Measurements from ENCODE around the gene LNX1. TPM values are rescaled to one million over a fixed set of nuclear protein-coding genes. Genes with fewer than 3 reads are reported as not detected.

Gene LNX1
- total RNA-seq (2021): 1.7 and 2.1 TPM in 2 replicates
- long read RNA-seq, transcript LNX1-201 (11 exons, 2,953 nt): major isoform, 8 of 20 reads
- long read RNA-seq, partial matches to known transcripts: 9 of 20 reads
- long read RNA-seq, other reads (novel, unspliced or antisense): 3 of 20 reads

- Histone ChIP-seq H2BK5ac (ENCODE audit: insufficient read length, low read length) (no peak within 1 kb of the TSS), H2BK12ac (ENCODE audit: insufficient read length, low read depth, low read length) (no peak within 1 kb of the TSS), H3T11ph (ENCODE audit: low read length) (no peak within 1 kb of the TSS), H3K27ac (ENCODE audit: insufficient read length, low read depth, low read length) (peak within 1 kb of the TSS; percentile 73), H4K91ac (ENCODE audit: insufficient read length, low read depth, low read length) (no peak within 1 kb of the TSS), H3K9me3 (ENCODE audit: control insufficient read depth, low read depth, low read length) (no peaks in the 10 kb centered on the region), H3K23ac (ENCODE audit: insufficient read length, low read depth, low read length) (no peak within 1 kb of the TSS), H4K5ac (ENCODE audit: insufficient read length, low read depth, low read length) (no peak within 1 kb of the TSS), H3K79me2 (ENCODE audit: insufficient read depth, low read length) (no peaks in the 10 kb centered on the region), H2BK15ac (ENCODE audit: low read depth, low read length) (no peak within 1 kb of the TSS), H2AK5ac (ENCODE audit: insufficient read length, low read length) (no peak within 1 kb of the TSS), H3K4me2 (ENCODE audit: insufficient read depth, insufficient read length, low read length) (peak within 1 kb of the TSS; percentile 75), H3K4me1 (ENCODE audit: insufficient read depth, low read length) (peaks cover 5% of the 10 kb centered on the region; the same call in 1 of the 2 replicates), H3K18ac (ENCODE audit: insufficient read length, low read depth, low read length) (peak within 1 kb of the TSS; percentile 16), H3K23me2 (ENCODE audit: insufficient read length, low read depth, low read length, poor library complexity, severe bottlenecking) (peaks cover 10% of the 10 kb centered on the region), H3K79me1 (ENCODE audit: insufficient read depth, low read depth, low read length, poor library complexity, severe bottlenecking) (no peaks in the 10 kb centered on the region), H4K8ac (replicated peaks; ENCODE audit: insufficient read length, low read depth, low read length) (no peak within 1 kb of the TSS), H3K14ac (ENCODE audit: insufficient read depth, low read length) (no peak within 1 kb of the TSS), H3K27me3 (ENCODE audit: insufficient read depth, low read length) (no peaks in the 10 kb centered on the region), H3K4ac (ENCODE audit: low read depth, low read length) (no peak within 1 kb of the TSS), H3K9ac (ENCODE audit: extremely low read depth, insufficient read length, low read length) (peak within 1 kb of the TSS; percentile 46), H2AFZ (ENCODE audit: low read length) (peak within 1 kb of the TSS; percentile 18), H2BK20ac (ENCODE audit: low read depth, low read length, poor library complexity, severe bottlenecking) (no peak within 1 kb of the TSS), H3K56ac (ENCODE audit: insufficient read length, low read depth, low read length) (no peak within 1 kb of the TSS), H2BK120ac (ENCODE audit: low read depth, low read length, poor library complexity, severe bottlenecking) (no peak within 1 kb of the TSS), H4K20me1 (ENCODE audit: control insufficient read depth, insufficient read depth, insufficient read length) (no peaks in the 10 kb centered on the region)
- Mint-ChIP-seq H3K27ac (peak within 1 kb of the TSS; percentile 93 to 99 (median 98)), H3K36me3 (ENCODE audit: insufficient read depth in 1 of 3, low read depth in 3 of 3) (no peaks in the 10 kb centered on the region; a peak in 1 of 7 replicates), H3K27me3 (ENCODE audit: low read depth) (no peaks in the 10 kb centered on the region; the same call in none of the 2 replicates), H3K4me1 (peaks cover 46 to 55% of the 10 kb centered on the region in 2 experiments), H3K4me3 (peak within 1 kb of the TSS; percentile 65 to 74), H3K9me3 (no peaks in the 10 kb centered on the region)
- peak; percentile 96 for DNase-seq
- peak; percentile 28; the same call in 1 of the 3 replicates for TF ChIP-seq CTCF (conservative IDR thresholded peaks at IDR 0.05)
- no CpG with 5 or more reads among the region's 13 CpGs for WGBS (ENCODE audit: extremely low coverage, insufficient read length, low lambda C conversion rate)
Observed at GRCh38 chr4:53591372-53591892, at the start of gene LNX1. Gene LNX1 (minus strand): TSS chr4:53591486. CDS start chr4:53574002, 17,484 bp downstream.
